Loucy (cell line): ENCODE data around the gene ASTN2.

Source experiments
- H2AFZ ChIP-seq: fragments of 200-600 bp; sonication (generic); 2 replicates; pipeline ENCODE4 v1.6.0; 2016; ENCODE audit warnings: antibody characterized with exemption, mild to moderate bottlenecking, low read length, moderate library complexity
- H3F3A ChIP-seq: fragments of 200-600 bp; 2 replicates; pipeline ENCODE4 v1.6.0; 2016; ENCODE audit warnings: antibody characterized with exemption, low read depth, mild to moderate bottlenecking
- H3K27me3 ChIP-seq: fragments of 200-600 bp; sonication (generic); 2 replicates; pipeline ENCODE4 v1.6.1; 2014; ENCODE audit warnings: low read length, mild to moderate bottlenecking; ENCODE audit not compliant: insufficient read depth, poor library complexity, severe bottlenecking
- H3K36me3 ChIP-seq: fragments of 200-600 bp; sonication (generic); 2 replicates; pipeline ENCODE4 v1.6.1; 2016; ENCODE audit warnings: low read length; ENCODE audit not compliant: insufficient read depth
- H3K4me1 ChIP-seq: fragments of 200-600 bp; sonication (generic); 2 replicates; pipeline ENCODE4 v1.5.1; 2014; ENCODE audit warnings: low read length, mild to moderate bottlenecking; ENCODE audit not compliant: insufficient read depth, poor library complexity, severe bottlenecking
- H3K4me2 ChIP-seq: fragments of 200-600 bp; sonication (generic); 2 replicates; pipeline ENCODE4 v1.6.0; 2014; ENCODE audit warnings: antibody characterized with exemption, low read length, low read depth, mild to moderate bottlenecking; ENCODE audit not compliant: poor library complexity, severe bottlenecking
- H3K4me3 ChIP-seq: fragments of 200-600 bp; sonication (generic); 2 replicates; pipeline ENCODE4 v1.5.1; 2014; ENCODE audit warnings: low read length, mild to moderate bottlenecking, mixed read lengths; ENCODE audit not compliant: poor library complexity, severe bottlenecking
- H3K79me2 ChIP-seq: fragments of 200-600 bp; sonication (generic); 2 replicates; pipeline ENCODE4 v1.6.1; 2014; ENCODE audit warnings: low read length; ENCODE audit not compliant: insufficient read depth
- H3K9ac ChIP-seq: fragments of 200-600 bp; sonication (generic); 2 replicates; pipeline ENCODE4 v1.6.0; 2014; ENCODE audit warnings: mild to moderate bottlenecking, low read depth, low read length, moderate library complexity; ENCODE audit not compliant: poor library complexity, severe bottlenecking
- H3K9me2 ChIP-seq: fragments of 200-600 bp; sonication (generic); replicated peaks from 2 replicates; pipeline ENCODE4 v1.6.1; 2016; ENCODE audit warnings: low read depth, low read length, mixed read lengths
- H3K9me3 ChIP-seq: fragments of 200-600 bp; sonication (generic); 2 replicates; pipeline ENCODE4 v1.6.1; 2014; ENCODE audit warnings: mild to moderate bottlenecking, antibody characterized with exemption, low read length, low read depth; ENCODE audit not compliant: insufficient read depth
- H4K20me1 ChIP-seq: fragments of 200-600 bp; sonication (generic); 2 replicates; pipeline ENCODE4 v1.6.0; 2014; ENCODE audit warnings: antibody characterized with exemption, low read length, mild to moderate bottlenecking; ENCODE audit not compliant: insufficient read depth, poor library complexity, severe bottlenecking
- EZH2phosphoT487 ChIP-seq: fragments of 200-600 bp; IDR thresholded peaks from 2 replicates; pipeline ENCODE4 v1.6.1; 2018; ENCODE audit warnings: antibody characterized with exemption, mild to moderate bottlenecking, moderate library complexity, borderline replicate concordance
- TF ChIP-seq, protein P1 (sequence below): fragments of 200-600 bp; sonication (generic); conservative IDR thresholded peaks from 2 replicates; pipeline ENCODE4 v1.5.1; 2014; ENCODE audit warnings: mild to moderate bottlenecking, antibody characterized with exemption, low read length

Gene ASTN2

DNA sequence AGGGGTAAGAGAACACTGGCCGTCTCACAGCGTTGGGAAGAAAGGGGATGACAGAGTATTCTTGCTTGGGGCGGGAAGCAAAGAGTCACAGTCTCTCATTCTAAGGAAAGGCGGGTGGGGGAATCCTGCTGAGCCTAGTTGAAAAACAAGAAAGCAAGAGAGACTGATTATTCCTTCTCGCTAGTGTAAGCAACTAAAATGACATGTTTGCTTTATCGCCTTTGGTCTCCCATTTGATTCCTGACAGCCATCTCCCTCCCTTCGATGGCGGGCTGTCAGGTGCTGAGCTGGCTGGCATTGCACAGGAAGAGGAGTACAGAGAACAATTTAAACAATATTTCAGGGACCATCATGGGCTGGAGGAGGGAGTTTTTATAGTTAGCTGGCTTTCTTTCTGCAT, 331.3 kb downstream of the ASTN2 start:
- no peak overlapping the region for H2AFZ ChIP-seq
- no peak overlapping the region for H3K4me2 ChIP-seq
- H3K9me2 ChIP-seq = no peaks in the 10 kb centered on the region
- H3K9ac ChIP-seq = no peak overlapping the region
- H4K20me1 ChIP-seq = no peaks in the 10 kb centered on the region
- H3F3A ChIP-seq = no peaks in the 10 kb centered on the region
- no peaks in the 10 kb centered on the region for H3K27me3 ChIP-seq
- no peaks in the 10 kb centered on the region for H3K9me3 ChIP-seq
- H3K4me3 ChIP-seq = no peak overlapping the region
- no peaks in the 10 kb centered on the region for H3K79me2 ChIP-seq
- TF ChIP-seq EZH2phosphoT487 = no peak
- TF ChIP-seq, protein P1, sequence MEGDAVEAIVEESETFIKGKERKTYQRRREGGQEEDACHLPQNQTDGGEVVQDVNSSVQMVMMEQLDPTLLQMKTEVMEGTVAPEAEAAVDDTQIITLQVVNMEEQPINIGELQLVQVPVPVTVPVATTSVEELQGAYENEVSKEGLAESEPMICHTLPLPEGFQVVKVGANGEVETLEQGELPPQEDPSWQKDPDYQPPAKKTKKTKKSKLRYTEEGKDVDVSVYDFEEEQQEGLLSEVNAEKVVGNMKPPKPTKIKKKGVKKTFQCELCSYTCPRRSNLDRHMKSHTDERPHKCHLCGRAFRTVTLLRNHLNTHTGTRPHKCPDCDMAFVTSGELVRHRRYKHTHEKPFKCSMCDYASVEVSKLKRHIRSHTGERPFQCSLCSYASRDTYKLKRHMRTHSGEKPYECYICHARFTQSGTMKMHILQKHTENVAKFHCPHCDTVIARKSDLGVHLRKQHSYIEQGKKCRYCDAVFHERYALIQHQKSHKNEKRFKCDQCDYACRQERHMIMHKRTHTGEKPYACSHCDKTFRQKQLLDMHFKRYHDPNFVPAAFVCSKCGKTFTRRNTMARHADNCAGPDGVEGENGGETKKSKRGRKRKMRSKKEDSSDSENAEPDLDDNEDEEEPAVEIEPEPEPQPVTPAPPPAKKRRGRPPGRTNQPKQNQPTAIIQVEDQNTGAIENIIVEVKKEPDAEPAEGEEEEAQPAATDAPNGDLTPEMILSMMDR = no peak
- H3K36me3 ChIP-seq = no peaks in the 10 kb centered on the region
- H3K4me1 ChIP-seq = no peaks in the 10 kb centered on the region

DNA sequence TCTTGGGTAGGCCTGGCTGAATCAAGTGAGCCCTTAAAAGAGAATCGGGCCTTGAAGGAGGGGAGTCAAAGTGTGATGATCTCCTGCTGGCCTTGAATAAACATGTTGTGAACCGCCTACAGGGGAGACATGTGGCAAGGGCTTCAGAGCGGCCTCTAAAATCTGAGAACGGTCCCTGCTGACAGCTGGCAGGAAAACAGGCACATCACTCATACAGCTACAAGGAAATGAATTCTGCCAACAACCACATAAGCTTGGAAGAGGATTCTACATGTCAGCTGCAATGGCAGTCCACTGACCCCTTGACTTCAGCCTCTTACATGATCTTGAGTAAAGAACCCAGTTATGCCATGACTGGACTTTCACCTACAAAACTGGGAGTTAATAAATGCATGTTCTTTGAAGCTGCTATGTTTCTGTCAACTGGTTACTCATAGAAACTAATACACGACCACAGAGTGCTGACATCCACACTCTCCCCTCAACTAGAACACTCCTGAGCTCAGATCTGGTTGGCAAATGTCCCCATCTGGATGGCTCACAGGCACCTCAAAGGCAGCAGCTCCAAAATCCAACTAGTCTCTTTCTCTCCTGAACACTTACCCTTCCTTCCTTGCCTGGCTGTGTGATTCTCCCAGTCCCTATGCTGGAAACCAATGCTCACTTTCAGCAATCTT, 333.1 kb downstream of the ASTN2 start:
- H2AFZ ChIP-seq = no peak overlapping the region
- no peaks in the 10 kb centered on the region for H3K36me3 ChIP-seq
- H3K27me3 ChIP-seq = no peaks in the 10 kb centered on the region
- no peaks in the 10 kb centered on the region for H3K4me1 ChIP-seq
- H3K79me2 ChIP-seq = no peaks in the 10 kb centered on the region
- no peak overlapping the region for H3K4me3 ChIP-seq
- no peak overlapping the region for H3K9ac ChIP-seq
- TF ChIP-seq, protein P1 = no peak
- no peak for TF ChIP-seq EZH2phosphoT487
- H4K20me1 ChIP-seq = no peaks in the 10 kb centered on the region
- H3K9me2 ChIP-seq = no peaks in the 10 kb centered on the region
- H3K4me2 ChIP-seq = no peak overlapping the region
- H3F3A ChIP-seq = no peaks in the 10 kb centered on the region
- no peaks in the 10 kb centered on the region for H3K9me3 ChIP-seq

DNA sequence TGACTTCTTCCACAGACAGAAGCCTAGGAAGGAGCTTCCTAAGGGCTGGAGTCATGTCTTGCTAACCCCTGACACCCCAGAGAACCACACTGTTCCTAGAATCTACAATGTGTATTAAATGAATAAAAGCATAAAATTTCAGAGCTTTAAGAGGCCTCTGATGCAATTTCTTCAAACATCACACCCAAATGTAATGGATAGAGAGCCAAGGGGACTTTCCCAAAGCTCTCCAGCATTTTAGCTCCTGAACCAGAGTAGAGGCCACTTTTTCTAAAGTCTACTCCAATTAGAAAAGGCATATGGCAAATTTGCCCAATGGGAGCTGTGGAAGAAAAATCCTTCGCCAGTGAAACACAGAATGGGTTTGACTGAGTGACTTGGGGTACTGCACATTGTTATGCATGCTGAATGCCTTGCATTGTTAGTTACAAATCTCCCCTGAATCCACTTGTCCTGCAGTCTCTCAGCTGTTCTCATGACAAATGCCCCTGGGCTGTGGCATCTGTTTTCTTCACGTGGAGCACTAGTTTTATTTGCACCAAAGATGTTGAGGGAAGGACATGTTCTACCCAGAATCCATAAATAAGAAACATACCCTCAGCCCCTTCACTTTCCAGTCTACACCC, 334.0 kb downstream of the ASTN2 start:
- Histone ChIP-seq H3K4me2 (no peak overlapping the region), H3K27me3 (no peaks in the 10 kb centered on the region), H3K9me2 (no peaks in the 10 kb centered on the region), H3K36me3 (no peaks in the 10 kb centered on the region), H3F3A (no peaks in the 10 kb centered on the region), H2AFZ (no peak overlapping the region), H3K9me3 (no peaks in the 10 kb centered on the region), H3K9ac (no peak overlapping the region), H3K4me1 (no peaks in the 10 kb centered on the region), H4K20me1 (no peaks in the 10 kb centered on the region), H3K4me3 (no peak overlapping the region), H3K79me2 (no peaks in the 10 kb centered on the region)
- TF ChIP-seq, protein P1 = no peak
- no peak for TF ChIP-seq EZH2phosphoT487
